ENCODE measurements around the gene EPHB1. TPM values are rescaled to one million over a fixed set of nuclear protein-coding genes. Genes with fewer than 3 reads are reported as not detected.

Gene EPHB1
- total RNA-seq, 4 donors from 2014 or later, result 0.74 to 2.2 (median 1.1) TPM

DNA sequence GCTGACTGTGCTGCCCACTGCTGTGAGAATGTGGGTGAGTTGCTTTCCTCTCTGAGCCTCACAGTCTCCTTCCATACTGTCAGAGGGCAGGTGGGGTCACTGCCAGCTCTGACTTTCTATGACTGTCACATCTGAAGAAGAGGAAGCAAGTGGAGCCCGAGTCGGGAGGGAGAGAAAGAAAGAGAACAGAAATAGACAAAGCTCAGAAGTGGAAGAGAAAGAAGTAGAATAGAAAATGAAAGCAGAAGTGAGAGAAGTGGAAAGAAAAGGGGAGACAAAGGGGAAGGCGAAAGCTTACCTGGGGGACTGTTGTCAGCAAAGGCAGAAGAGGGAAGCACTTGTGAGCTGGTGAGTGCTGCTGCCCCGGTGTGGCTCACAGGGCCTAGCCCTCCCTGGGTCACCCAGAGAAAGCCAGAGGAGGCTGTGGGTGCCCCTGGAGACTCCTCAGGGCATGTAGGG is 57.9 kb downstream of the EPHB1 start:
- ATAC-seq (ENCODE audit: low FRiP score) (no peak), DNase-seq (ENCODE audit: low spot score) (no peak)
- TF ChIP-seq, protein P1, sequence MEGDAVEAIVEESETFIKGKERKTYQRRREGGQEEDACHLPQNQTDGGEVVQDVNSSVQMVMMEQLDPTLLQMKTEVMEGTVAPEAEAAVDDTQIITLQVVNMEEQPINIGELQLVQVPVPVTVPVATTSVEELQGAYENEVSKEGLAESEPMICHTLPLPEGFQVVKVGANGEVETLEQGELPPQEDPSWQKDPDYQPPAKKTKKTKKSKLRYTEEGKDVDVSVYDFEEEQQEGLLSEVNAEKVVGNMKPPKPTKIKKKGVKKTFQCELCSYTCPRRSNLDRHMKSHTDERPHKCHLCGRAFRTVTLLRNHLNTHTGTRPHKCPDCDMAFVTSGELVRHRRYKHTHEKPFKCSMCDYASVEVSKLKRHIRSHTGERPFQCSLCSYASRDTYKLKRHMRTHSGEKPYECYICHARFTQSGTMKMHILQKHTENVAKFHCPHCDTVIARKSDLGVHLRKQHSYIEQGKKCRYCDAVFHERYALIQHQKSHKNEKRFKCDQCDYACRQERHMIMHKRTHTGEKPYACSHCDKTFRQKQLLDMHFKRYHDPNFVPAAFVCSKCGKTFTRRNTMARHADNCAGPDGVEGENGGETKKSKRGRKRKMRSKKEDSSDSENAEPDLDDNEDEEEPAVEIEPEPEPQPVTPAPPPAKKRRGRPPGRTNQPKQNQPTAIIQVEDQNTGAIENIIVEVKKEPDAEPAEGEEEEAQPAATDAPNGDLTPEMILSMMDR (IDR thresholded peaks at IDR 0.05), result no peak

DNA sequence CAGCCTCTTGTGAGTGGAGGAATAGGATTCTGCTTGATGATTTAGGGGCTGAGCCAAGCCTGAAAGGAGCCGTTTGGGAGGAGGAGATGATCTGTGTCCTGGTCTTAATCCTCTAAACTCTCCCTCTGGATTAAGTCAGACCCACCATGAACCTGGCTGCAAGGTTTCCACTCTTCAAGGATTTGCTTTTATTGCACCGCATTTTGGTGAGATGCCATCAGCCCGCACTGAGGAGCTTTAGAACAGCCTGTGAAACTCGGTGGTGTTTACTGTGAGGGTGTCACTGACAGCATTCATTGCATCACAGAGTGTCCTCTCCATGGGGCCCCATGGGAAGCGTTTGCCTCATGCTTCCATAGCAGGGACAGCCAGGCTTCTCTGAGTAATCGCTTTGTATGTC is 59.2 kb downstream of the EPHB1 start:
- TF ChIP-seq, protein P1 (IDR thresholded peaks at IDR 0.05), result no peak
- DNase-seq (ENCODE audit: low spot score) (no peak), ATAC-seq (ENCODE audit: low FRiP score) (no peak)

DNA sequence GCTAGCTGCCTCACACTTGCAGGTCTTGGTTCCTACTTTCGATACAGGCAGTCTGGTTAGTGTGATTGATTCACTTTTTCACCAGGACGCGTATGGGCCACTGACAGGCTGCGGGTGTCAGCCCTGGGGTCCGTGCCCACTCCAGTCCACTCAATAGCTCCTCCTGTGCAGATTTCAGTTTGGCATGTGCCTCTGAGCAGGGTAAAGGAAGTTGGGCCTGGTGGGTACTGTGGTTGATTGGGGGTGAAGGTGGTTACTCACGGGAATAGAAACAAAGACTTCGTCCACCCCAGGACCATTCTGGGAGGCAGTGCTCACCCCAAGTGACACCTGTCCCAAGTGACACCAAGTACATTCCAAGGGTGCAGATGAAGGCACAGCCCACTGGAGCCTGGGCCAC is 62.3 kb downstream of the EPHB1 start:
- TF ChIP-seq, protein P1 (IDR thresholded peaks at IDR 0.05), result no peak
- DNase-seq (ENCODE audit: low spot score) (no peak), ATAC-seq (ENCODE audit: low FRiP score) (no peak)

DNA sequence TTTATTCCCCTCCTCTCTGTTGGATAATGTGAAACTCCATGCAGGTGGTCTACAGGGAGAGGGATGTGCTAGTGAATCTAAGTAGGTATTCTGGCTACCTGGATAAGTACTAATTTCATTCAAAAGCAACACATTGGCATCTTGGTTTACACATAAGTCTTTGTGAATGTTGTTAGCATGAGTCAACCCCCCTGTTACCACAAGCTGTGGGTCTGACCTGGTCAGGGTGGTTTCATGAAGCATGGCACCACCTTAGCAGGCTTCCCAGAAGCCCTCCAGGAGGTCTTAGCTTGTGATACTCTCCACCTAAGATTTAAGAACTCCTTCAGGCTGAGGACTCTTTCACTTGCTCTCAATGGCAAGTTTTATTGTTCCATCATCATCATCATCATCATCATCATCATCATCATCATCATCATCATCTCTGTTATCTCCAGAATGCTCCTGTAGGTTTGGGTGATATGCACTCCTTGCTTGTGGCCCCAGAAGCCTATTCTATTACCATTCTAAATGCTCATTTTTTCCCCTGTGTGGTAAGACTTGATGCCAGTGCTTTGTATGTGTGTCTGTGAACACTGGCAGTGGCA is 62.8 kb downstream of the EPHB1 start:
- DNase-seq (ENCODE audit: low spot score), result no peak
- TF ChIP-seq, protein P1 (IDR thresholded peaks at IDR 0.05), result no peak
- ATAC-seq (ENCODE audit: low FRiP score), result no peak

DNA sequence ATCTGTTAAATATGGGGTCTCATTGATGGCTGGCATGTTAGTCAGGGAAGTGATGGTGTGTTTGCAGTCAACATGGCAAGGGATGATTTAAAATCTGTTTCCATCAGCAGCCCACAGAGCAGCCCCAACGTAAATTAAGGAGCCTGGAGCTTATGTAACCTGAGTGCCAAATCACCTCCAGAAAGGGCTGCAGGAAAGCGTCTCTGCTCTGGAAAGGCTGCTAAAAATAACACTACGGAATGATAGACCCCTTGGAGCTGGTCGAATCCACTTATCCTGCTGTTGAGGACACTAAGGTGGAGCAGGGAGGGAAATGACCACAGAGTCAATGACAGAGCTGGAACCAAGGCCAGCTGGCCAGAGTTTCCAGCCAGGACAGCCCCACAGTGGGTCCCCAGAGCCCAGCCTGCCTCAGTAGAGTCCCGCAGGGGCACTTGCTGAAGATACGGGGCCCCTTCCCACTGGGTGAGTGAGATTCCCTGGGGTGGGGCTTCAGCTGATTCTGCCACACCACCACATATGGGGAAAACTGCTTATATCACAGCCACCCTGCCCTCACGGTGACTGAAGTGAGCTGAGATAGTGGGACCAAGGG is 63.5 kb downstream of the EPHB1 start:
- DNase-seq (ENCODE audit: low spot score), result no peak

DNA sequence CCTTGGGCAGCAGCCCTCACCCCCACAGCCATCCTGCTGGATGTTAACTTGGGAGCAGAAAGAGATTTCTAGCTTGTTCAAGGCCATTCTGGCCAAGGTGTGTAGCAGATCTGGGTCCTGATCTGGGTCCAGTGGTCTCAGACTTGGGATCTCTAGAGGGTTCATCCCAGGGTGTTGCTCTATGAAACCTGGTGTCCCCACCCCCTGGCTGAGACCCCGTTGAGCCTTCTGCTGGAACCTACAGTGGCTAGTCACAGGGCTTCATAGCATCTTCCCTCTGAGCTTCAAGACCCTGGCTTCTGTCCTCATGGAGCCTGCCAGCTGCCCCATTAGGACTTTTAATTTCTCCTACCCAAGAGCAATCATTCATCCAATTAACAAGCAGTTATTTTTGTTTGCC is 64.3 kb downstream of the EPHB1 start:
- no peak for DNase-seq (ENCODE audit: low spot score)
- TF ChIP-seq, protein P1 (IDR thresholded peaks at IDR 0.05), result no peak
- ATAC-seq (ENCODE audit: low FRiP score), result no peak

More for the DNA sequence above, 63.5 kb downstream of the EPHB1 start:
- ATAC-seq (ENCODE audit: low FRiP score), result no peak
- TF ChIP-seq, protein P1 (IDR thresholded peaks at IDR 0.05), result no peak

DNA sequence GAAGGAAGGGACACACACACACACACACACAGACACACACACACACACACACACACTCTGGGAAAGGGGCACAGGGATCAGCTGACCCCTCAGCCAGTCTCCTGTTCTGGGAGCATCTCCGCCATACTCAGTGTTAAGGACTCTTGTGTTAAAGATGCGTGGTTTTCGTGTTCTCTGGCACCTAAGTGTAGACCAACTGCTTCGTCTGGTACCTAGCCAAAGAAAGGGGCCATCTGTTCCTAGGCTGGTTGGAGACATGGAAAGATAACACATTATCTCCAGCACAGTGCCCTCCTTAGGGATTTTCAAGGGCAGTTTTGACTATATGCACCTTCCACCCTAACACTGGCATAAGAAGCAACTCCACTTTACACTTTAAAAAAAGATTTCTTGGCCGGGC is 65.1 kb downstream of the EPHB1 start:
- ATAC-seq (ENCODE audit: low FRiP score), result no peak
- TF ChIP-seq, protein P1 (IDR thresholded peaks at IDR 0.05), result no peak

More for the DNA sequence above, 65.1 kb downstream of the EPHB1 start:
- no peak for DNase-seq (ENCODE audit: low spot score)

Measured in omental fat pad (tissue), 4 donors.